ENCODE measurements around the gene CACNA1I. TPM values are rescaled to one million over a fixed set of nuclear protein-coding genes. Genes with fewer than 3 reads are reported as not detected.

CACNA1I gene
- total and polyA plus RNA-seq, 2 of the 8 experiments (the other 6 are each of a cell fraction or from before 2014, with no cell fraction given): 0.77 to 1.2 TPM

- Histone ChIP-seq H4K20me1 (replicated peaks in 1 of 2; ENCODE audit: control insufficient read depth in 1 of 2, insufficient read depth in 2 of 2, low read length in 2 of 2) (peaks cover 0 to 3% of the 10 kb centered on the region in 2 experiments), H2BK20ac (ENCODE audit: low read length) (no peak overlapping the region), H4K91ac (replicated peaks; ENCODE audit: insufficient read length, low read length) (no peak overlapping the region), H3K4me1 (replicated peaks in 1 of 4; ENCODE audit: control insufficient read depth in 3 of 4, insufficient read depth in 4 of 4, low read length in 3 of 4) (peaks cover 0 to 12% (median 10%) of the 10 kb centered on the region in 4 experiments; a peak in 6 of 7 replicates), H3K4me2 (ENCODE audit: insufficient read depth in 1 of 2, low read depth in 2 of 2, low read length in 2 of 2) (no peak overlapping the region), H2BK5ac (ENCODE audit: low read depth, low read length) (no peak overlapping the region), H2BK15ac (ENCODE audit: low read length) (no peak overlapping the region), H3K27me3 (replicated peaks in 1 of 4; ENCODE audit: control insufficient read depth in 3 of 4, extremely low read depth in 1 of 4, insufficient read depth in 3 of 4, low read length in 3 of 4) (peaks cover 6 to 21% (median 15%) of the 10 kb centered on the region in 4 experiments), H4K5ac (ENCODE audit: insufficient read length, low read depth, low read length) (no peak overlapping the region), H2BK12ac (ENCODE audit: low read depth, low read length) (no peak overlapping the region), H2AFZ (ENCODE audit: low read length) (no peak overlapping the region), H3K23me2 (ENCODE audit: low read depth, low read length) (peaks cover 6% of the 10 kb centered on the region; the same call in 1 of the 2 replicates), H3K79me2 (ENCODE audit: control insufficient read depth in 1 of 2, insufficient read depth in 2 of 2, low read length in 2 of 2) (no peaks in the 10 kb centered on the region), H3K23ac (ENCODE audit: insufficient read length) (no peak overlapping the region), H3K4ac (replicated peaks; ENCODE audit: insufficient read length, low read depth, low read length) (no peak overlapping the region), H4K8ac (ENCODE audit: extremely low read depth, insufficient read depth, low read length) (no peak overlapping the region), H3K56ac (replicated peaks; ENCODE audit: insufficient read length, low read depth, low read length) (no peak overlapping the region), H3K79me1 (ENCODE audit: low read depth, low read length) (no peaks in the 10 kb centered on the region), H3K4me3 (ENCODE audit: extremely low read depth in 1 of 4, insufficient read depth in 2 of 4, low read depth in 3 of 4, low read length in 4 of 4) (no peak overlapping the region), H3K27ac (ENCODE audit: low read depth, low read length) (no peak overlapping the region), H3K9me3 (ENCODE audit: insufficient read depth in 2 of 2, low read depth in 1 of 2, low read length in 1 of 2) (no peaks in the 10 kb centered on the region), H3K36me3 (ENCODE audit: control insufficient read depth in 2 of 4, insufficient read depth in 4 of 4, low read length in 3 of 4) (no peaks in the 10 kb centered on the region), H2BK120ac (replicated peaks; ENCODE audit: low read depth, low read length) (no peak overlapping the region), H3K9ac (replicated peaks in 1 of 4; ENCODE audit: extremely low read depth in 1 of 4, low read depth in 3 of 4, low read length in 3 of 4) (no peak overlapping the region), H2AK5ac (ENCODE audit: low read depth, low read length) (no peak overlapping the region), H3K18ac (ENCODE audit: extremely low read depth, low read length) (no peak overlapping the region), H3K14ac (ENCODE audit: insufficient read length) (no peak overlapping the region)
- 91% methylated on average over 10 of the region's 10 CpGs; no CpG with 5 or more reads in 1 of the 2 experiments for WGBS, 2 experiments (ENCODE audit: extremely low coverage in 1 of 2, insufficient coverage in 1 of 2, insufficient read length in 1 of 2, insufficient replicate concordance in 2 of 2, low coverage in 1 of 2, low lambda C conversion rate in 2 of 2, missing lambda C conversion rate in 1 of 2)
- no peak for TF ChIP-seq SP1 (IDR thresholded peaks at IDR 0.05; ENCODE audit: low read depth, low read length)
- no peak for TF ChIP-seq TAF7 (optimal IDR thresholded peaks at IDR 0.05; ENCODE audit: borderline replicate concordance, low read depth, low read length)
- no peak for TF ChIP-seq SIRT6 (IDR thresholded peaks at IDR 0.05; ENCODE audit: low read length)
- TF ChIP-seq CEBPB (IDR thresholded peaks at IDR 0.05; ENCODE audit: low read depth, low read length): no peak
- no peak for TF ChIP-seq ATF2 (IDR thresholded peaks at IDR 0.05; ENCODE audit: low read length)
- no peak for TF ChIP-seq SIX5 (IDR thresholded peaks at IDR 0.05; ENCODE audit: low read depth, low read length)
- no peak for TF ChIP-seq MAX (IDR thresholded peaks at IDR 0.05)
- no peak for TF ChIP-seq TAF1 (IDR thresholded peaks at IDR 0.05; ENCODE audit: low read depth, low read length)
- TF ChIP-seq CBX8 (IDR thresholded peaks at IDR 0.05; ENCODE audit: borderline replicate concordance, low read depth, low read length): no peak
- no peak for TF ChIP-seq KDM1A (IDR thresholded peaks at IDR 0.05; ENCODE audit: borderline replicate concordance, low read length)
- CTCF ChIA-PET (ENCODE audit: partially characterized antibody): interaction anchor here (2.7 kb wide), 1 partner anchor 9 kb away, joined by 8 read pairs; no protein-coding TSS in a partner anchor
- FAIRE-seq (no peak), DNase-seq (ENCODE audit: low read depth in 1 of 2, low spot score in 2 of 2) (no peak)
- POLR2A ChIA-PET (ENCODE audit: partially characterized antibody): no interaction called here
These were observed 87.8 kb downstream of the CACNA1I start for GRCh38 chr22:39658367-39658766.
